HG03097 (cell line): ENCODE results near the gene KCNT1.

Experiments
- ATAC-seq: cut with Tn5 transposase; IDR thresholded peaks from one replicate; pipeline ENCODE4 v1.9.1; 2021; ENCODE audit not compliant: unreplicated experiment, low FRiP score

Gene KCNT1

GRCh38 chr9:135744333-135745070, 42.5 kb downstream of the KCNT1 start:
- ATAC-seq: no peak

DNA sequence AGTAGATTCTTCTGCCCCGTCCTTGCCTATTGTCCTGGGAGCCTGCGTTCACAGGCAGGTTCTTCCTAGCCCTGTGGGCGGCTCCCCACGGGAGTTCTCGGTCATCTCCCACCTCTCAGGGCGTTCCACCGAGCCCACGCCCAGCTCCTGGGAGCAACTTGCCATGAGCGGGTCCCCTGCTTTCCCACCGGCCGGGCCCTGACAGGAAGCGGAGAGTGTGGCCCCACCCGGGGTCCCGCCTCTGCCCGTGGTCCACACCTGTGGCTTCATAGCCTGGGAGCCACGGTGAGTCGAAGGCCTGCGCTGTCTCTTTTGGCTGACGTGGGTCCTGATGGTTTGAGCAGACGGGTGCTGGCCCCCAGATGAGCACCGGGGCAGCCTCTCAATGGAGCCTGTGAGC, 43.2 kb downstream of the KCNT1 start:
- no peak for ATAC-seq

GRCh38 chr9:135745686-135746324, 43.8 kb downstream of the KCNT1 start:
- ATAC-seq: no peak

DNA sequence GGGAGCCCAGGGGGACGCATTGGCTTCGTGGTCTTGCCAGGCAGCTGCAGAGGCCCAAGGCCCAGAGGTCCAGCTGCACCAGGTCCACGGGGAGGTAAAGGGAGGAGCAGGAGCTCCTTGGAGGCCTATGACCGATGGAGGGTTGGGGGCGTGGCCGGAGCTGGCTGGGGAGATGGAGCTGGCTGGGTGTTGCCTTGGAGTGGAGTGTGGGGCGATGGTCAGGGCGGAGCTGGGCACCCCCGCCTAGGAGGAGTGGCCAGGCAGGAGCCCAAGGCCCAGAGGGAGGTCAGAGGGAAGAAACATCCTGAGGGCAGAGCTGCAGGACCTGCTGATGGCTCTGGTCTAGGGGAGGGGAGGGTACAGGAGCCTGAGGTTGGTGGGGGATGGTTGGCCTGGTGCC, 44.6 kb downstream of the KCNT1 start:
- ATAC-seq: no peak

- no peak for ATAC-seq
Observed at GRCh38 chr9:135747311-135747710, 45.3 kb downstream of the KCNT1 start.

GRCh38 chr9:135748676-135749075, 46.7 kb downstream of the KCNT1 start:
- ATAC-seq: no peak

DNA sequence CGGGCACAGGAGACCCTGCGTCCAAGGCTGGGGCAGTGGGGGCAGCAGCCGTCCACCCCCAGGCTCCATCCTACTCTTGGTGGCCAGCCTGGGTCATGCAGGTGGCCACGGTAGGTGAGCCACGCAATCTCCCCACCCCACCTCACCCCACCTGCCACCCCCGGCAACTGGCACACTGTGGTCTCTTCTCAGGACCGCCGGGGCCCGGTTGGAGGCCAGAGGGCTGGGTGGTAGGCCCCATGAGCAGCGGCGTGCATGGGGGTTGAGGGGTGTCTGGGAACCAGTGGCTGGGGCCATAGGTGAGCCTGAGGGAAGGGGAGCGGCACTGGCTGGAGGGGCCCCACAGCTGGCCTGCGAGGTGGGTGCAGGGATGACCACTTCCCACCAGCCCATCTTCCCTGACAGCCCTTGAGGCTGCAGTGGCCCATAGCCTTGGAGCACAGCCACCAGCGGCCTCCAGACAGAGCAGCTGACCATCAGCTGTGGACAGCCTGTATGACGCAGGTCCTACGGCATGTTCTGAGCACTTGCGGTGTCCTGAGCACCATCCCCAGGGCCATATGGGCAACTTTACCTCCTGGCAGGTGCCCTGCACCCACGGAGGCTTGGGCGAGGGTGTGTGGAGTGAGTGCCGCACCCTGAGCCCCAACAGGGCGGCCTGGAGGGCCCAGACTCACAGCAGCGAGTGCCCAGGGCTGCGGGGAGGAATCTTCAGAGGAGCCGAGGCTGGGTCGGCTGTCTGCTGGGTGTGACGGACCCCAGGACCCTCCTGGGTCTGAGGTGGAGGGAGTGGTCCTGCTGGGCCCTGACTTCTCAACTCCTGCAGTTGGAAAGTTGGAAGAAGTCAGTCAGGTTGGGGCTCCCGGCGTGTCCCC, 47.4 kb downstream of the KCNT1 start:
- no peak for ATAC-seq

GRCh38 chr9:135750786-135751185, 48.8 kb downstream of the KCNT1 start:
- ATAC-seq: no peak

DNA sequence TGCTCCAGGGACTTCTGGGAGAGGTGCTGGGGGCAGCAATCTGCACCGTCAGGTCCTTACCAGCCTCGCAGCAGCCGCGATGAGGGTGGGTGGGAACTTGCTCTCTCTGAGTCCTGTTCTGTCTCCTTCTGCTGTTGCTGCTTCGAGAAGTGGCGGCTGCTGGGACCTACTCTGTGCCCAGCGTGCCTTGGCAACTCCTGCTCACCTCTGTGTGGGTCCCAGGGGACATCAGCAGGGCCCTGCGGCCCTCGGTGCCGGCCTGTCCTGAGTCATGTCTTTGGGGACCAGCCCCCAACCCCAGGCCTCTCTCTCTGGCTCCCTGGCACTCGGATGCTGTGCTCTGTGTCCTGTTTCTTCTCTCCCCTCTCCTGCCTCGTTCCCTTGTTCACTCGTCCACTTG, 49.5 kb downstream of the KCNT1 start:
- ATAC-seq: no peak

GRCh38 chr9:135752281-135753204, 50.6 kb downstream of the KCNT1 start:
- ATAC-seq: no peak

- no peak for ATAC-seq
Observed at GRCh38 chr9:135753391-135754105, 51.6 kb downstream of the KCNT1 start.

- no peak for ATAC-seq
Observed at GRCh38 chr9:135756576-135756975, 54.6 kb downstream of the KCNT1 start.

GRCh38 chr9:135757356-135757755, 55.4 kb downstream of the KCNT1 start:
- ATAC-seq: no peak

DNA sequence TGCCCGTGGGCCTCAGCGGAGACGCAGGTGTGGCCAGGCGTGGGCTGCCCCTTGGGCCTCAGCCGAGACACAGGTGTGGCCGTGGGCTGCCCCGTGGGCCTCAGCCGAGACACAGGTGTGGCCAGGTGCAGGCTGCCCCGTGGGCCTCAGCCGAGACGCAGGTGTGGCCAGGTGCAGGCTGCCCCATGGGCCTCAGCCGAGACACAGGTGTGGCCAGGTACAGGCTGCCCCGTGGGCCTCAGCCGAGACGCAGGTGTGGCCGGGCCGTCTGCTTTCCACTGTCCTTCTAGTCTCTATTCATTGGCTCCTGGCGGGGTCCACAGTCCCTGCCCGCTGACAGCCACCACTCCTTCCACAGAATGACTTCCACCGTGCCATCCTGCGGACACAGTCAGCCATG, 56.1 kb downstream of the KCNT1 start:
- ATAC-seq: no peak

DNA sequence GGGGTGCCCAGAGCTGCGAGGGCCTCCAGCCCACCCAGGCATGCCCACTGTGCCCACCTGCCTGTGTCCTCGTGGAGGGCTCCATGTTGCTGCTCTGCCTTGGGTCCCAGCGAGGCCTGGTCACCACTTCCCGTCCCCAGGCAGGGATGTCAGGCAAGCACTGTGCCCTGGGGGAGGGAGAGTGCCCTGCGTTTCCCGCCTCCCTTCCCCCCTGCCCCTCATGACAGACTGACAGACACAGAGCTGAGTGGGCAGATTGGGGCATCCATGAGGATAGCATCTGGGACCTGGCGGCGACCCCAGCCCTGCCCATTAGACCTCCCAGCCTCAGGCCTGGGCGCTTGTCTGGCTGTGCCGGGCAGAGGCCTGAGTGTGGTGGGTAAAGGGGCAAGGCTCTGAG, 56.9 kb downstream of the KCNT1 start:
- no peak for ATAC-seq

DNA sequence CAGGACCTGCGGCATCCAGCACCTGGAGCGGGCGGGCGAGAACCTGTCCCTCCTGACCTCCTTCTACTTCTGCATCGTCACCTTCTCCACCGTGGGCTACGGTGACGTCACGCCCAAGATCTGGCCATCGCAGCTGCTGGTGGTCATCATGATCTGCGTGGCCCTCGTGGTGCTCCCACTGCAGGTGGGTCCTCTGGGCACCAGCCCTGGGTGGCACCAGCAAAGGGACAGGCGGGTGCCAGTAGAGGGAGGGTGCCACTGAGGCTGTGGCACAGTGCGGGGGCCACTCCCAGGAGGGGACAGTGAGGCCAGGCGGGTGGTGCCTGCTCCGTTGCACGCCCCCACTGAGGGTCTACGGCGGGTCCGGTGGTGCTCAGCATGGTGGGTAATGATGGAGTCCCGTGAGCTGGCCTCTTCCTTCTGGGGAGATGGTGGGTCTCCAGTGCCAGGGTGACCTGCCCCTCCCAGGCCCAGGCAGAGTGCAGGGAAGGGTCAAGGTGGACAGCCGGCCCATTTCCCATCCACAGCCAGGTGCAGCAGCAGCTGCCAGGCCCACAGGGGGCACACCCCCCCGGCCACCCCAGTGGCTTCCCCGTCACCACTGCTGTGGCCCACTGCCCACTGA, 57.8 kb downstream of the KCNT1 start:
- ATAC-seq: no peak

DNA sequence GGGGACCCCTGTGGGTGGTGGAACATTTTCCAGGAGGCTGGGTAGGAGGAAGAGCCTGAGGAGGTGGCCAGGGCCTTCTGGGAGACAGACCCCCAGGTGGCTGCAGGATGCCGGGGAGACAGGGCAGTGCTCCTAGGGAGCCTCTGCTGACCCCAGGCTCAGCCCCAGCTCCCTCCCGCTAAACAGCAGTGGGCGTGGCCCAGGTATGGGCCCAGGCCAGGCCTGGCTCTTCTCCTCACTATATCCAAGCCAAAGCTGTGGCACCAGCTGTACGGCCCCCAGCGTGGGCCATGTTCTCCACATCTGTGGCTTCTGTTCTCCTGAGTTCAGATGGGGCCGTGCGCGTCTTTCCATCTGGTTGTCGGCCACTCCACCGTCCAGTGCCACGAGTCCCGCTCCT, 58.5 kb downstream of the KCNT1 start:
- ATAC-seq: no peak

- ATAC-seq: no peak
Observed at GRCh38 chr9:135761150-135761844, 59.3 kb downstream of the KCNT1 start.

GRCh38 chr9:135761845-135762168, 59.8 kb downstream of the KCNT1 start:
- ATAC-seq: no peak
